Osteocyte (in vitro differentiated cells): ENCODE measurements around the gene TMEM178B. TPM values are rescaled to one million over a fixed set of nuclear protein-coding genes. Genes with fewer than 3 reads are reported as not detected.
"Not testable (repeated sequence)": the region's sequence is repeated elsewhere in the genome, so short reads cannot be mapped to it uniquely, and the experiment has no call there.

Source experiments
- DNase-seq: peaks from one replicate; pipeline ENCODE4 v3.0.0; 2021; ENCODE audit warnings: mixed read lengths; ENCODE audit not compliant: unreplicated experiment; ENCODE audit errors: extremely low spot score
- H3K27ac Mint-ChIP-seq: one replicate; pipeline ENCODE4 v1.8.0; 2021; ENCODE audit warnings: mild to moderate bottlenecking, mixed read lengths; ENCODE audit not compliant: unreplicated experiment
- H3K27me3 Mint-ChIP-seq: one replicate; pipeline ENCODE4 v1.8.0; 2021; ENCODE audit warnings: mixed read lengths; ENCODE audit not compliant: unreplicated experiment
- H3K36me3 Mint-ChIP-seq: one replicate; pipeline ENCODE4 v1.8.0; 2021; ENCODE audit warnings: mixed read lengths; ENCODE audit not compliant: unreplicated experiment
- H3K4me1 Mint-ChIP-seq: one replicate; pipeline ENCODE4 v1.8.0; 2021; ENCODE audit warnings: mixed read lengths; ENCODE audit not compliant: unreplicated experiment
- H3K4me3 Mint-ChIP-seq: one replicate; pipeline ENCODE4 v1.8.0; 2021; ENCODE audit warnings: mild to moderate bottlenecking, moderate library complexity, mixed read lengths; ENCODE audit not compliant: unreplicated experiment
- H3K9me3 Mint-ChIP-seq: one replicate; pipeline ENCODE4 v1.8.0; 2021; ENCODE audit warnings: mixed read lengths; ENCODE audit not compliant: unreplicated experiment
- CTCF ChIP-seq: fragments of 200-600 bp; sonication (generic); IDR thresholded peaks from 2 replicates; pipeline ENCODE4 v1.5.0; 2021; ENCODE audit warnings: antibody characterized with exemption, mild to moderate bottlenecking, moderate library complexity
- total RNA-seq: library from RNA; stranded (reverse); gene quantifications from 2 replicates; pipeline ENCODE4 v1.2.1, GENCODE V29; 2021

Gene TMEM178B
- total RNA-seq, 1 donor from 2014 or later, result 0.70 TPM

GRCh38 chr7:141074162-141074991 is 513 bp downstream of the TMEM178B start:
- H3K27ac Mint-ChIP-seq, result no peak overlapping the region

GRCh38 chr7:141074997-141075396 is 1.1 kb downstream of the TMEM178B start:
- Mint-ChIP-seq H3K36me3 (no peaks in the 10 kb centered on the region), H3K4me1 (peaks cover 32% of the 10 kb centered on the region), H3K9me3 (no peaks in the 10 kb centered on the region), H3K27ac (no peak overlapping the region), H3K27me3 (peaks cover 31% of the 10 kb centered on the region), H3K4me3 (peak overlapping the region; percentile 60)
- DNase-seq, result no peak
- TF ChIP-seq CTCF, result no peak

More at GRCh38 chr7:141074162-141074991, 513 bp downstream of the TMEM178B start:
- H3K36me3 Mint-ChIP-seq, result no peaks in the 10 kb centered on the region
- no peaks in the 10 kb centered on the region for H3K9me3 Mint-ChIP-seq
- peak overlapping the region; percentile 60 for H3K4me3 Mint-ChIP-seq
- H3K4me1 Mint-ChIP-seq, result peaks cover 32% of the 10 kb centered on the region
- H3K27me3 Mint-ChIP-seq, result peaks cover 37% of the 10 kb centered on the region
- no peak for DNase-seq
- TF ChIP-seq CTCF, result no peak

- H3K9me3 Mint-ChIP-seq, result no peaks in the 10 kb centered on the region
- H3K27ac Mint-ChIP-seq, result no peak overlapping the region
- H3K27me3 Mint-ChIP-seq, result peaks cover 18% of the 10 kb centered on the region
- no peak for DNase-seq
- no peak overlapping the region for H3K4me3 Mint-ChIP-seq
- no peaks in the 10 kb centered on the region for H3K36me3 Mint-ChIP-seq
- H3K4me1 Mint-ChIP-seq, result peaks cover 25% of the 10 kb centered on the region
- TF ChIP-seq CTCF, result no peak
These were observed 2.5 kb downstream of the TMEM178B start for GRCh38 chr7:141076377-141076776.

- no peak for DNase-seq
- Mint-ChIP-seq H3K4me1 (peaks cover 6% of the 10 kb centered on the region), H3K4me3 (no peak overlapping the region), H3K9me3 (no peaks in the 10 kb centered on the region), H3K27ac (no peak overlapping the region), H3K27me3 (no peaks in the 10 kb centered on the region), H3K36me3 (no peaks in the 10 kb centered on the region)
- TF ChIP-seq CTCF, result no peak
These were observed 5.4 kb downstream of the TMEM178B start for GRCh38 chr7:141079219-141079618.

- not testable (repeated sequence) for H3K27me3 Mint-ChIP-seq, H3K4me3 Mint-ChIP-seq, H3K36me3 Mint-ChIP-seq, H3K4me1 Mint-ChIP-seq, H3K9me3 Mint-ChIP-seq, DNase-seq, H3K27ac Mint-ChIP-seq
These were observed 15.6 kb downstream of the TMEM178B start for GRCh38 chr7:141089490-141089889.
